Fibroblast of skin of left biceps (primary cell): Measurements from ENCODE around the gene ITPR2.

ENCODE experiments used
- DNase-seq, 2 experiments: peaks; one replicate each; pipeline ENCODE4 v3.0.0-alpha.2; 2013; ENCODE audit warnings: low read depth in 2 of 2

ITPR2 gene

DNA sequence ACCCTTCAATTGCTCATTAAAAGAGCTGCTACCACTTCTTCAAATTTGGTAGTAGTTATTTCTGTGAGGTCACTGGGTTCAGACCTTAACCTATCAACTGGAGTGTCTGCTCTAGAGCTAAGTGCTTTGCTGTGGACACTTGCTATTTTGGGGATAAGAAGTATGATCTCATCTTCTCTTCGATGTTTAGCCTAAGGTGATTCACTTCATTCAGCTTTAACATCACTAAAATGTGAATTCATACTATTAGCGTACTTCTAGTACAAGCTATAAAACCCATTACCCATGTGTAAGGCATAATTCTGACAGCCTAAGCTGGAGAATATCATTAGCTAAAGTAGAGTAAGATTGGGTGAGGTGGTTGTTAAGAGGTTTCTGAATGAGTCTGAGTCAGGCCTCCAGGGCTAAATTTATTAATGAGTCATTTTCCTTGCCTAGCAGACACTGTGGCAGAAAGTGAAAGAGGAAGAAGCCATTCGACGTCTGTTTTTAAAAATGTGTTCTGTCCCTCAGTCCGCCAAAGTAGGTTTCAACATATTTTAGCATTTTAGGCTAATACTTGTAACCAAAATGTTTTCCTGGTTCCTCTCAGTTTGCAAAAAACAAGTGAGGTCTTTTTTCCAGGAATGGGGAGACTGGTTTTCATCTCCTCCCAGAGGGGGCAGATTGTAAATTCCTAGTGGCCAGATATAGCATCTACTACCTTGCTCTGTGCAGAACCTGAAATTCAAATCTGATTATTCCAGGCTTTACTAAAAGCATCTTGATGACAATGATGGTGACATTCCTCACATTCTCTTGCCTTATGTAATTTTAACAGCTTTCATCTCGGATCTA, 534.0 kb downstream of the ITPR2 start:
- DNase-seq = peak; percentile 42 to 54

- no peak for DNase-seq
These were observed 535.5 kb downstream of the ITPR2 start for GRCh38 chr12:26297396-26298070.

DNA sequence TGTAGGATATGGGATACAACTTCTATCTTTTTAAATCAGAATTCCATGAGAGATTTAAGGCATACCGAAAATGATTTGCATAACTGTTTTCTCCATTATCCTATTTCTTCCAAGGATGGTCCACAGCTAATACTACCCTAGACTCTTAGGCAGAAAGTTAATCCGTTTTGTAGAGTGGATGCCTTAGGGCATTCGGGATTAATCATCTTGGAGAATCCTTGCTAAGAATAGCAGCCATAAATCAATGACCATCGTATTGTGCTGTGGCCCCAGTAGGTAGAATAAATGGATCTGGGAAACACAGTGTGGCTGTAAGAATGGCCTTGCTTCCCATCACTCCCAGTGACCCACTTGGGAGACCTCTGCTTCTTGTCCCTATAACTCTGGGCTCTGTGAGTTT, 538.0 kb downstream of the ITPR2 start:
- DNase-seq = no peak

DNA sequence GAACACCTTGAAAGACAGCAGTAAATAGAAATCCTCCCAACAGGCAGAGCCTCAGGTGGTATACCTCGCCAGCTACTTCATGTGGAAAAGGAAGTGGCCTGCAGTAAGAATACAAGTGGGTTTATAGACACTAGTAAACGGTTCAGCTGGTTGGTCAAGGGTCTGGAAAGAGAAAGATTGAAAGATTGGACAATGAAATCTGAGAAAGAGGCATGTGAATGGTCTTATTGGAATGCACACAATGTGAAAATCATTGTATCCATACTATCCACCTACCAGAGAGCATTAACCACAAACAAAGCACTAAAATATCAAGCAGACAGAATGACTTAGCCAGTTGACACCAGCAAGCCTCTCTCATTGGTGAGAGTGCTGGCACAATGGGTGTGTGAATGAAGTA, 539.4 kb downstream of the ITPR2 start:
- no peak for DNase-seq

GRCh38 chr12:26292596-26292995, 540.4 kb downstream of the ITPR2 start:
- DNase-seq = no peak

DNA sequence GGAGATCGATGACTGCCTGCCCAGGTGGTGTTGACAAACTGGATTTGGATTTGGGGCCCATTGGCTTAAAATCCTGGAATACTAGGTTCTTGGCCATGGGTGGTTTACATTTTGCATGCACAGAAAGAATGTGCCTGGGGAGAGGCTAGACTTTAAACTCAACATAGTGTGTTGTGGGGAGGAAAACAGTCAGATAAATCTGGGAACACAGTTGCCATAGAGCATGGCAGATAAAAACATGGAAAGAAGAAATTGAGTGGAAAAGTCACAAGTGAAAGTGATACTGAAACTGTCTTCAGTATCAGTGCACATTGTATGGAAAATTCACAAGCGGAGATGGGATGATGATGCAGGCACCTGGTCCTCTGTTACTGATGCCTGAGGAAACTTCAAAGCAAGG, 542.4 kb downstream of the ITPR2 start:
- DNase-seq = no peak

- no peak for DNase-seq
These were observed 545.2 kb downstream of the ITPR2 start for GRCh38 chr12:26287671-26288381.
